Osteoblast (primary cell): ENCODE data around the gene SETD3. TPM values are rescaled to one million over a fixed set of nuclear protein-coding genes. Genes with fewer than 3 reads are reported as not detected.

Experiments
- DNase-seq: peaks from one replicate; pipeline ENCODE4 v3.0.0; 2011; ENCODE audit warnings: low spot score, mixed read lengths; ENCODE audit not compliant: insufficient read length; ENCODE audit errors: missing footprints
- H2AFZ ChIP-seq: 2 replicates; pipeline ENCODE4 v1.6.0; 2011; ENCODE audit warnings: mild to moderate bottlenecking, low read length
- H3K27ac ChIP-seq: 2 replicates; pipeline ENCODE4 v1.5.1; 2011; ENCODE audit warnings: mild to moderate bottlenecking, low read depth, low read length, moderate library complexity
- H3K27me3 ChIP-seq: 2 replicates; pipeline ENCODE4 v1.6.0; 2012; ENCODE audit warnings: mild to moderate bottlenecking, control low read depth, inconsistent platforms, low read length, moderate library complexity; ENCODE audit not compliant: insufficient read depth
- H3K36me3 ChIP-seq: 2 replicates; pipeline ENCODE4 v1.5.1; 2011; ENCODE audit warnings: mild to moderate bottlenecking, low read length, control low read depth, moderate library complexity; ENCODE audit not compliant: insufficient read depth
- H3K4me1 ChIP-seq: 2 replicates; pipeline ENCODE4 v1.5.1; 2011; ENCODE audit warnings: mild to moderate bottlenecking, low read length, control low read depth, moderate library complexity; ENCODE audit not compliant: insufficient read depth
- H3K4me2 ChIP-seq: 2 replicates; pipeline ENCODE4 v1.6.0; 2011; ENCODE audit warnings: mild to moderate bottlenecking, low read length; ENCODE audit not compliant: insufficient read depth
- H3K4me3 ChIP-seq: fragments of 200-600 bp; sonication (generic); 3 replicates; pipeline ENCODE4 v1.5.1; 2012; ENCODE audit warnings: mild to moderate bottlenecking, low read length, inconsistent platforms; ENCODE audit not compliant: insufficient read depth
- H3K79me2 ChIP-seq: 2 replicates; pipeline ENCODE4 v1.6.0; 2012; ENCODE audit warnings: mild to moderate bottlenecking, low read length, control low read depth, inconsistent platforms; ENCODE audit not compliant: insufficient read depth
- H3K9me3 ChIP-seq: 2 replicates; pipeline ENCODE4 v1.5.1; 2011; ENCODE audit warnings: low read depth, low read length, control low read depth
- H4K20me1 ChIP-seq: 2 replicates; pipeline ENCODE4 v1.6.0; 2012; ENCODE audit warnings: mild to moderate bottlenecking, low read length, control low read depth; ENCODE audit not compliant: insufficient read depth
- total RNA-seq: library from RNA; depleted of rRNA; stranded (reverse); fragments of >200 nt; gene quantifications from 2 replicates; pipeline ENCODE4 v1.2.3, GENCODE V29; 2012
- TF ChIP-seq, protein P1 (sequence below): IDR thresholded peaks from 2 replicates; pipeline ENCODE4 v1.5.1; 2011; ENCODE audit warnings: mild to moderate bottlenecking, low read depth, low read length, moderate library complexity; ENCODE audit errors: extremely low read depth

Gene SETD3
- total RNA-seq, 1 donor, result 65.1 TPM

DNA sequence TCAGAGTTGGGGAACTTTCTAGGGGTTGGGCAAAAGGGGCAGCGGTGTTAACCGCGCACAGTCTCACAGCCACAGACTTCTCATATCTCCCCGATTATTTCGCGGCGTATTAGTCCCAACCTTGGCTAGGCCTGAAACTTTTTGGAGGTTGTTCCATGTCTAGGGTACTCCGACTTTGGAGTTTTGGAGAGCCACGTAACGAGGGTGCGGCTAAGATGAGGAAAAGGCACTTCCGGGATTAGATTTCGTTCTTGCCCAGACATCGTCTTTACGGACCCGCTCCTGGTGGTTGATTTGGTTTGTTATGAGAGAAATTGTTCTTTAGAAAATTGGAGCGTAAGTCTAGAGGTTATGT, 1.1 kb upstream of the SETD3 start:
- Histone ChIP-seq H3K79me2 (peaks cover 86% of the 10 kb centered on the region), H2AFZ (peak overlapping the region; percentile 95), H3K36me3 (no peaks in the 10 kb centered on the region), H3K9me3 (no peaks in the 10 kb centered on the region), H3K4me1 (peaks cover 23% of the 10 kb centered on the region), H3K27ac (peak overlapping the region; percentile 92), H3K4me2 (peak overlapping the region; percentile 96), H3K4me3 (peak overlapping the region; percentile 92), H3K27me3 (no peaks in the 10 kb centered on the region), H4K20me1 (peaks cover 62% of the 10 kb centered on the region)
- TF ChIP-seq, protein P1, sequence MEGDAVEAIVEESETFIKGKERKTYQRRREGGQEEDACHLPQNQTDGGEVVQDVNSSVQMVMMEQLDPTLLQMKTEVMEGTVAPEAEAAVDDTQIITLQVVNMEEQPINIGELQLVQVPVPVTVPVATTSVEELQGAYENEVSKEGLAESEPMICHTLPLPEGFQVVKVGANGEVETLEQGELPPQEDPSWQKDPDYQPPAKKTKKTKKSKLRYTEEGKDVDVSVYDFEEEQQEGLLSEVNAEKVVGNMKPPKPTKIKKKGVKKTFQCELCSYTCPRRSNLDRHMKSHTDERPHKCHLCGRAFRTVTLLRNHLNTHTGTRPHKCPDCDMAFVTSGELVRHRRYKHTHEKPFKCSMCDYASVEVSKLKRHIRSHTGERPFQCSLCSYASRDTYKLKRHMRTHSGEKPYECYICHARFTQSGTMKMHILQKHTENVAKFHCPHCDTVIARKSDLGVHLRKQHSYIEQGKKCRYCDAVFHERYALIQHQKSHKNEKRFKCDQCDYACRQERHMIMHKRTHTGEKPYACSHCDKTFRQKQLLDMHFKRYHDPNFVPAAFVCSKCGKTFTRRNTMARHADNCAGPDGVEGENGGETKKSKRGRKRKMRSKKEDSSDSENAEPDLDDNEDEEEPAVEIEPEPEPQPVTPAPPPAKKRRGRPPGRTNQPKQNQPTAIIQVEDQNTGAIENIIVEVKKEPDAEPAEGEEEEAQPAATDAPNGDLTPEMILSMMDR, result no peak
- peak; percentile 81 for DNase-seq

DNA sequence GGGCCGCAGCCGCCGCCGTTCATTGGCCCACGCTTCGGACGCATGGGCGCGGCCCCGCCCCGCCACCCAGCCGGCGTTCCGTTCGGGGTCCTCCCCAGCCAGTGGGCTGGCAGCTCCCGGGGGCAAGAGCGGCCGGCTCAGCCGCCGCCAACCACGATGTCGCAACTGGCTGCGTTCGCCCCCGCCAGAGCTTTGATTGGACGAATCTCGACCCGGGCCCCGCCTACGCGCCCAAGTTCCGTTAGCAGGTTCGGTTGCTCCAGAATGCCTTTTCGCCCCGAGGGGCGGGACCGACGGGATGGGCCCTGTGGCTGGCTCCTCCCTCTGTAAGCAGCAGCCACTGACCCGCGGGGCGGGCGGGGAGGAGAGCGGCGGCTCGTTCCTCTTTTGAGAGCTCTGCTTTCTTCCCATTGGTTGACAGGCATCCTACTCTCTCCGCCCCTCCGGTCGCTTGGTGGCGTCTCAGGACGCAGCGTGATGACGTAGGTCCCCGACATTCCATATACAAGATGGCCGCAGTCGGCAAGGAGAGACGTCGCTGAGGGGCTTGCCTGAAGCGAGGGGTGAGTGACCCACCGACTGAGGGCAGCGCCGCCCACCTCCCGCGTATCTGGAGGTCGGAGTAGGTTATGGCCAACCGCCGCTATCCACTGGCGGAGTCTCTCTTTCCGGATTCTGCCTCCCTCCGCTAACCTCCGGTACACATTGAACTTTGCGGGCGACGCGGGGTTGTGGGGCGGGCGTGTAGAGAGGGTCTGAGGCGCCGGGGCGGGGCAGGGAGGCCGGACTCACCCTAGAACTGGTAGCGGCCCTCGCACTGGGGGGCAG, 472 bp upstream of the SETD3 start, which contains the start of gene CCNK:
TSS of gene CCNK (plus strand) at position 493 of the 828 bp plus-strand sequence. CDS start 11,269 bp downstream, outside the sequence.
- Histone ChIP-seq H3K27ac (peak within 1 kb of the TSS; percentile 92), H4K20me1 (peaks cover 56% of the 10 kb centered on the region), H3K4me1 (peaks cover 23% of the 10 kb centered on the region), H2AFZ (peak within 1 kb of the TSS; percentile 95), H3K36me3 (no peaks in the 10 kb centered on the region), H3K9me3 (no peaks in the 10 kb centered on the region), H3K4me2 (peak within 1 kb of the TSS; percentile 96), H3K79me2 (peaks cover 86% of the 10 kb centered on the region), H3K27me3 (no peaks in the 10 kb centered on the region), H3K4me3 (peak within 1 kb of the TSS; percentile 92)
- TF ChIP-seq, protein P1, result no peak
- peak; percentile 100 for DNase-seq

DNA sequence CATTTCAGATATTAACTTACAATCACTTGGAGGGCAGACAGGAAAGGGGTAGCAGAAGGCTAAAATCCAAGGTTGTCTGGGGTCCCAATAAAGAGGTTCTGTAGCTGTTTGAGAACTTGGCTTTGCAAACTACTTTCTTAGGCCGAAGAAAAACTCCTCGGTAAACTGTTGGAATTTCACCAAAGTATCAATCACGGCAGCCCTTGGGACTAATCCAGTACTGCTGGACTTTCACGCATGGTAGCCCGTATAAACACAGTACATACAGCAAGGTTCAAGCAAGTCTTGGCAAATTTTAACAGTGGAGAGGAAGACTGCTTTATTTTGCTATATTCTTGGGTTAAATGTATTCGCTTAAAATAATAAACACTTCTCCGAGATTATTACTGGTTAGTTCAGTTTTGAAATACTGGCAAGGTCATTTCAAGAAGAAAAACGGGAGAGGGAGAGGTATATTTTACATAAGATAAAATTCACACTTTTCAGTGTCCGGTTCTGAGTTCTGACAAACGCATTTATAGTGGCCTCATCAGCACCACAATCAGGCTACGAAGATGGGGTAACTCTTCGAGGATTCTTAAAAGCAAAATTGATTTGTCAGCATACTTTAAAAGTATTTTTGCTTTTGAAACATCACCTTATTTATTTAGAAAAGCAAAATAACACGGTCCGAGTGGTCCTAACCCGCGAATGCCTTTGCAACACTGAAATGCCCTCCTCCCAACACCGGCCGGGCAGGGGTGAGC, 1.3 kb downstream of the SETD3 start:
- Histone ChIP-seq H3K27ac (peak overlapping the region; percentile 57), H3K4me3 (peak overlapping the region; percentile 79), H2AFZ (peak overlapping the region; percentile 67), H3K4me1 (peaks cover 23% of the 10 kb centered on the region), H3K79me2 (peaks cover 86% of the 10 kb centered on the region), H3K9me3 (no peaks in the 10 kb centered on the region), H3K36me3 (no peaks in the 10 kb centered on the region), H3K4me2 (peak overlapping the region; percentile 86), H4K20me1 (peaks cover 49% of the 10 kb centered on the region), H3K27me3 (no peaks in the 10 kb centered on the region)
- peak; percentile 76 for DNase-seq
- TF ChIP-seq, protein P1, result no peak

DNA sequence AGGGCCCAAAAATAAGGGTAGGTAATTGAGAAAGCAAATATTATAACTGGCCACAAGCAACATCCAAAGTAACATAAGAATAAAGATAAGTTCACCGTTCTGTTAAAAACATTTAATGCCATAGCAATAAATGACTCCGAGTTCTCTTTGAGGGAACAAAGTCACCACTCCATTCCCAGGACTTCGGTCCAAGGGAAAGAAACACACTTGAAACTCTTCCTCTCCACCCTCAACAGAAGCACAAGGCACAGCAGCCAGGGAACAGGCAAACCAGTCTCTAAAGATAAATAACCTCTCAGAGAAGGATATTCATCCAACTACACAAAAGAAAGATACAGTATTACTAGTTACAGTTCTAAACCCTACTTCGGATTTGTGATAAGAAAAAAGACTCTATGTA, 2.5 kb downstream of the SETD3 start:
- TF ChIP-seq, protein P1, result no peak
- no peak overlapping the region for H3K4me2 ChIP-seq
- H4K20me1 ChIP-seq, result peaks cover 45% of the 10 kb centered on the region

More for the DNA sequence above, 2.5 kb downstream of the SETD3 start:
- Histone ChIP-seq H2AFZ (no peak overlapping the region), H3K9me3 (no peaks in the 10 kb centered on the region), H3K4me1 (peaks cover 28% of the 10 kb centered on the region), H3K36me3 (no peaks in the 10 kb centered on the region), H3K4me3 (no peak overlapping the region), H3K79me2 (peaks cover 86% of the 10 kb centered on the region), H3K27ac (no peak overlapping the region), H3K27me3 (no peaks in the 10 kb centered on the region)
- no peak for DNase-seq
